HepG2 (cell line): ENCODE results near the gene DPH2.
A peak's percentile ranks its signal among the peaks of the same experiment; 100 is the strongest.

Experiments used
- CEBPZ ChIP-seq: IDR thresholded peaks from 2 replicates; pipeline ENCODE4 v1.6.1; 2012; ENCODE audit warnings: low read length, improper control_type of control experiment
- CREM ChIP-seq, 2 experiments: sonication (generic) in 1 of 2; formaldehyde crosslinking in 1 of 2; IDR thresholded peaks; 2 replicates each; pipeline versions ENCODE4 v1.4.0 to v1.6.1; 2016 to 2020; ENCODE audit warnings: antibody characterized with exemption in 1 of 2, mild to moderate bottlenecking in 1 of 2, missing genetic modification reagents in 1 of 2
- CTCF ChIP-seq: sonication (generic); formaldehyde crosslinking; IDR thresholded peaks from 2 replicates; pipeline ENCODE4 v1.5.0; 2020; ENCODE audit warnings: mild to moderate bottlenecking, missing genetic modification reagents, moderate library complexity
- MIER3 ChIP-seq: IDR thresholded peaks from 2 replicates; pipeline ENCODE4 v1.6.1; 2016; ENCODE audit warnings: missing compliant biosample characterization, borderline replicate concordance
- RBM22 ChIP-seq: fragments of 200-400 bp; formaldehyde crosslinking; optimal IDR thresholded peaks from 2 replicates; pipeline ENCODE3; 2017; ENCODE audit warnings: mild to moderate bottlenecking, low read length, moderate library complexity
- RERE ChIP-seq: IDR thresholded peaks from 2 replicates; pipeline ENCODE4 v1.6.1; 2016; ENCODE audit warnings: low read depth, missing genetic modification reagents, missing compliant biosample characterization
- SUZ12 ChIP-seq: fragments of 150-350 bp; IDR thresholded peaks from 2 replicates; pipeline ENCODE4 v1.6.1; 2014; ENCODE audit warnings: low read depth, low read length
- ZHX1 ChIP-seq: sonication (generic); formaldehyde crosslinking; IDR thresholded peaks from 2 replicates; pipeline ENCODE4 v1.8.1; 2022; ENCODE audit warnings: low read depth, mild to moderate bottlenecking, missing genetic modification reagents
- ZNF335 ChIP-seq: sonication (generic); formaldehyde crosslinking; IDR thresholded peaks from 2 replicates; pipeline ENCODE4 v1.4.0; 2020; ENCODE audit warnings: missing genetic modification reagents
- ZNF772 ChIP-seq: sonication (generic); formaldehyde crosslinking; IDR thresholded peaks from 2 replicates; pipeline ENCODE4 v1.5.0; 2020; ENCODE audit warnings: mild to moderate bottlenecking, missing genetic modification reagents

GRCh38 chr1:43994794-43995790, 25.3 kb downstream of the DPH2 start:
- no peak for TF ChIP-seq ZHX1 (CRISPR knock-in tag)
- TF ChIP-seq CTCF, result peak; percentile 86
- TF ChIP-seq SUZ12, result no peak
- TF ChIP-seq CEBPZ, result no peak
- TF ChIP-seq ZNF772 (CRISPR knock-in tag), result no peak
- no peak for TF ChIP-seq RBM22
- TF ChIP-seq CREM (IDR thresholded peaks at IDR 0.05), result no peak
- TF ChIP-seq CREM (CRISPR knock-in tag; IDR thresholded peaks at IDR 0.05), result no peak
- TF ChIP-seq MIER3 (CRISPR knock-in tag), result no peak
- TF ChIP-seq RERE, result no peak
- no peak for TF ChIP-seq ZNF335
